ENCODE results near the gene NDUFAF2.
A peak's percentile ranks its signal among the peaks of the same experiment; 100 is the strongest.

Gene NDUFAF2

DNA sequence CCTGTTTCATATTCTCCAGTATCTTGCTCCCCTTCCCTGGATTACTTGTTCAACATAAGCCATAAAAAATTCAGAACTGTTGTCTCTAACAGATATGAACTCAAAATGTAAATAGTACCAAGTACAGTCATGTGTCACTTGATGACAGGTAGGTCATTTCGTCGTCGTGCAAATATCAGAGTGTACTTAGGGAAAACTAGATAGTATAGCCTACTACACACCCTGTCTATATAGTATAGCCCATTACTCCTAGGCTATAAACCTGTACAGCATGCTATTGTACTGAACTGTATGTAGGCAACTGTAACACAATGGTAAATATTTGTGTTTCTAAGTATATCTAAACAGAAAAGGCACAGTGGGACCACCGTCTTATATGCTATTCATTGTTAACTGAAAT lies 178.1 kb downstream of the NDUFAF2 start:
- no peak for DNase-seq (ENCODE audit: low read depth)

DNA sequence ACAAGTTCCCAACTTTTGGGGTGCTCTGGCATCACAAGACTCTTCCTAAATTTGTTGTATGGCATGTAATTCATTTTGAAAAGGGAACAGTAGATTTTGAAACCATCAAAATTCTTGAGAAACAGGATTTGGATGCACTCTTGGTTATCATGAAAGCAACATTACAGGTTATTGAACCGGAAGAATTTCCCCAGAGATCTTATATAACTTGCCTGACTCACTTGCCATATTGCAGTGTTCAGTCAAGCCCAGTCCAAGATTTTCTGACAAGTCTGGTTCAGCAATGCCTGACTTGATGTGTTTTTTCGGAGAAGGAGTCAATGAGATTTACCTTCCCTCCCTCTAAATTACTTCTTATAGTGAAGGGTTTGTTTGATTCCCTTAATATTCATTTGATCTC lies 185.3 kb downstream of the NDUFAF2 start:
- DNase-seq (ENCODE audit: low read depth), result no peak

DNA sequence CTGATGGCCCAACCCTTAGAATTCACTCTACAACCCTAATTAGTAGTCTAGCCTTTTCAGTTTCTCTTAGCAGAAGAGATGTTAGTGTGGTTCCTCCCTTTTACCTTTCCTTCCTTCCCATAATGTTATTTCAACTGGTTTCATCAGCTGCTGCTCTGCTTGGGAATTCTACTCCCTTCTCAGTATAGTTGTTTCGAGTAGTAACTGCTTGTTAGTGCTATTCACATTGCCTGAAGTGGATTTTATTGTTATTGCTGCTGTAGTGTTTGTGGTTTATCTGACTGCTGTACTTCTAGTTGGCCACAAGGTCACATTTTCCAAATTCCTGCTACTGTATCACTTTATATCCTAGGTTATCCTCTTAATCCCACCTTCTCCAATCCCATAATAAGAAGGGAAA lies 187.6 kb downstream of the NDUFAF2 start:
- no peak for DNase-seq (ENCODE audit: low read depth)

DNA sequence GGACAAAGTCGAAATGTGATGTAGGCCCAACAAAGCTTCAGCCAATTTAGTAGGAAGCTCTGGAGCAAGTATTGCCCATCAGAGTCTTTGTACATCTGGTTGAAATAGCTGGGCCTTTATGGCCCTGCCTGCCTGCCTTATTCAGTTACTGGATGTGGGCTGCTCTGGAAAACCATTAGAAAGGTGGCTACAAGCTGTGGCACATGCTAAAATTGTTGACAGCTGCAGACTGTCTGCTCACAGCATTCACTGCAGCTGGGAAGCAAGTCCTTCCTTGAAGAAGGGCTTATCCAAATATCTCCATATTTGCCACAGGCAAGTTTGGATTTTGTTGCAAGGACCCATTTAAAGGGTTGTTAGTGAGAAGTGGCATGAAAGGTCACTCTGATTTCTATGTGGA lies 192.8 kb downstream of the NDUFAF2 start:
- no peak for DNase-seq (ENCODE audit: low read depth)

DNA sequence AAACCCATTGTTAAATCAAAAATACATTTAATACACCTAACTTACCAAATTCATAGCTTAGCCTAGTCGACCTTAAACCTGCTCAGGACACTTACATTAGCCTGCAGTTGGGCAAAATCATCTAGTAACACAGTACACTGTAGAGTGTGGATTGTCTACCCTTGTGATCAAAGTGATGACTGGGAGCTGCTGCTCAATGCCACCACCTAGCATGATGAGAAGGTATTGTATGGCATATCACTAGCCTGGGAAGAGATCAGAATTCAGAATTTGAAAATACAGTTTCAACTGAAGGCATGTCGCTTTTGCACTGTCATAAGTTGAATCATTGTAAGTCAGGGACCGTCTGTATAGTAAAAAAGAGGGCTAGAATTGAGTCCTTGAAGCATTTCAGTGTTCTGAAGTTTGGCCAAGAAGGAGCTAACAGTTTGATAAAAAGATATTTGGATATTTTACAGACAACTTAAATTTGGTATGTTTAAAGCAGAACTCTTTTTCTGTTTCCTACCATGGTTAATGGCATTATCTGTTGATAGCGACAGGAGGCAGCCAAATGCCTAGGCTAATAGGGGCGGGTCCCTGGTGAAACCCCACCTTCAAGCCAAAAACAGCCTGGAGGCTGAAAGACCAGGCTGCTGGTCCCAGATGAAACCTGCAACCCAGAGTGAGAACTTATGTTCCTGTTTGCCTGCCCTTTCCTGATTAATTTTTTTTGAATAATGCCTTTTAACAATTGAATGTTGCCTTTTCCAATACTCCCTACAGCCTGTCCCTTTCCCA lies 194.3 kb downstream of the NDUFAF2 start:
- DNase-seq (ENCODE audit: low read depth), result no peak

DNA sequence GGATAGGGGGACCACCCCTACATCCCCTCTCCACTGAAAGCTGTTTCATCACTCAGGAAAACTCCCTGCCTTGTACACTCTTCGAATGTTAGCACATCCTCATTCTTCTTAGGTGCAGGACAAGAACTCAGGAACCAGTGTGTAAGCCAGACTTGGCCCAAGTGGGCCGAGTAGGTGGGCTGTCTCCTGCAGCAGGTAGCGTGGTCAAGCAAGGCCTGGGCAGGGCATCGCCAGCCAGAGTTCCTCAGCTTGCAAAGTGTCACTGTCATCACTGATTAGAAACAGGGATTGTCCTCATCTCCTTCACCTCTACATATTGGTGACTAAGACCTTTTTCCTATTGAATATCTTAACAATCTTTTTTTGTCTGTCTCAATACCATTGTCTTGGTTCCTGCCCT lies 194.9 kb downstream of the NDUFAF2 start:
- no peak for DNase-seq (ENCODE audit: low read depth)

DNA sequence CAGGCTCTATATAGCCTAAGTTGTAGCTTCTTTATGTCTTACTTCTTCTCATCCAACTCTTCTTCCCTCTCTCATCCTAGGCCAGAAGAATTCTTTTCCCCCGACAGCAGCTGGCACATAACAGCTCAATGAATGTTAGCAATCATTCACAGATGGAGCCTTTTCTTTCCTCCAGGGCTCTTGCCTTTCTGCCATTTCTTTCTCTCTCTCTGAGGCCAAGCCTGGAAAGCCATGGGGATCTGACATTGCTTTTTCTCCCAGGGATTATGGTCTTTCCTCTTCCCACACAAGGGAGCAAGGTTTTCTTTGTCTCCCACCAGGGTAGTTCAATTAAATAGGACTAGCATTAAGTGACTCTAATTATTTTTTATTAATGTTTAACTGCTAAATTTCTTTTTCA lies 196.8 kb downstream of the NDUFAF2 start:
- DNase-seq (ENCODE audit: low read depth), result no peak

DNA sequence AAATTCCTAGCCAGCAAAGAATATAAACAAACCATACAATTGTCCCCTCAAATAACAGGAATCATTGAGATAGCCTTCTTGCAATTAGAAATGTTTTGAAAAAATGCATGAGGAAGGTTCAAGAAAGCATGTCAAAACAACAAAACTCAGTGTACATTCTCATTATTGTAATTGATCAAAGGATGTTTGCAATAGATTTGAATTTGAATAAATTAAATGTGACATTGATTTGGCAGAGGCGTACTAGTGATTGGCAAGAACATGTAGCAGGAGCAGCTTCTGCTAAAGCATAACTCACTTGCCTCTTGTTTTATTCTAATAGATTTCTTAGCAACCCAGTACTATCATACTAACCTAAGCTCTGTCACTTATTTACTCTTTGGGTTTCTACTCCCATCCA lies 197.4 kb downstream of the NDUFAF2 start:
- DNase-seq (ENCODE audit: low read depth), result no peak

DNA sequence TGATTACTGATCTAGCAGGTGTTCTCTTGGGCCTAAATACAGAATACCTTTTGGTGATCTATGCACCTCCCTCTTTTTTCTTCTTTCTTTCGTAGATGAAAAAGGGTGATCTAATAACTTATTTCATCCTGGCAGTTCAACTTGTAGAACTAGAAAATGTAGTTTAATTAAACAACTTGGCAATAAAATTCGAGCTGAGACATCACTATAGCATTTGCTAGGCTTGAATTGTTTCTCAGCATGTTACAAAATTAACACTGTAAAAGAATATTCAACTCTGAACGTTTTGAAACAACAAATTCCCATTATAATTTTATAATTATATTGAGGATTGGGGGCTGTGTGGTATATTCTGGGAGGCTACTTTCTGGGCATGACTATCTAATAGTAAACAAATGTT lies 197.8 kb downstream of the NDUFAF2 start:
- DNase-seq (ENCODE audit: low read depth), result no peak

DNA sequence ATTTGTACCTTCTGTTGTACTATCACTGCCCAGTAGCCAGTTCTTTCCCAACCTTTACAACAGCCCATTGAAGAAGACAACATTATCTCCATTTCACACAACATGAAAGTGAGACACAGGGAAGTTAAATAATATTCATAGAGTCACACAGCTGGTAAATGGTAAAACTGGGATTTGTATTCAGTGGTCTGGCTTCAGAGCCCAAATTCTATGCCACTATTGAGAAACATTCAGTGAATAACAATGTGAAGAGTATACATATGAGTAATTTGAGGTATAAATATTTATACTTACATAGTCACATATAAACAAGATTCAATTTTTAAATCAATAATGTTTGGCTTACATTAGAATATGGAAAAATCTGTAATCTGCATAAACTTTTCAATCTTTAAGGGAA lies 203.5 kb downstream of the NDUFAF2 start:
- DNase-seq (ENCODE audit: low read depth), result no peak

DNA sequence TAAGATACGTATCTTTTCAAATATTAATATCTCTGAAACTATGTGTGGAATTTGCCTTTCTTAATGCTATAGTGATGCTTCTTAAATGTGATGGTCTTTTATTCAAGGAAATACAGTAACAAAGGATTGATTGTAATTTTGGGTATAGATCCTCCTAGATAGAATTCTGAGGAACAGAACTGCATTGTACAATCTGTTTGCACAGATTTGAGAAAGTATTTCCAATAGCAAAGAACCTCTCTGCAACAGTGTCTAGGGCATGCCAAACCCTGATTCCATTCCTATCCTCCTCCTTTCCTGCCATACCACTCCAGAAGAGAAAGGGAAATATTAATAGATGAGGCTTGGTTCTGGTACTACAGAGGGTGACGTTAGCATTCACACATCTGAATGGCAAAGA lies 206.9 kb downstream of the NDUFAF2 start:
- DNase-seq (ENCODE audit: low read depth), result no peak

DNA sequence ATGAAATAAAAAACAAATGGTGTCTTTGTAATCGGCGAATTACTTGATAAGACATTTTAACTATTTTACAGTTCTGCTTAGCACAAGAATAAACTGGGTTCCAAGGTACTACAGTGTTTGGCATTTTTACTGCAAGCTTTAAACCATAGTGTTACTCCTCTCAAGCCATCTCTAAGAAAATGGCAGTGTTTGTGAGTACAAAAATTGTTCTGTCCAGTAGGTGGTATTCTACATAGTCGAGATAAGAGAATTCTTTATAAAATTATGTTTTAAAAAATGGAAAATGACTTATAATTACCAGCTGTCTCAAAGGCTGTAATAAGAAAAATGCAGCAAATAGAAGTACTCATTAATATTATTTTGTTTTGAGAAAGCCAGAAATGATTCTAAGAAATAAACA lies 214.1 kb downstream of the NDUFAF2 start:
- DNase-seq (ENCODE audit: low read depth), result no peak

DNA sequence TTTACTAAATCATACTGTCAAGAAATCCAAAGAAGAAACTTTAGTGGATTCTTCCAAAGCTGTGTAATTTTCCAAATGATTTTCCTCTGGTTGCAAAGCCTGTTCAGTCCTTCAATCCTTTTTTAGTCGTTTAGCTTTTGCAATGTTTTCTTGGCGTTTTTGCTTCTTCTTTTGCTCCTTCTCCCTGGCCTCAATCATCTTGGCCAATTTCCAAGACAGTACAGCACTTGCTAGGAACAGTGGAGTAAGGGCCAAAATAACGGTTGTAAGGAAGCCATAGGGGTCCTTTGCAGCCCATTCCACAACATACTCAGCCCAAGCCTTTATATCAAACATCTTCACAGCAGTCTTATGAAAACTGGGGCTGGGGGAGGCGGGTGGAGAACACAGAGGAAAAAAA lies 214.8 kb downstream of the NDUFAF2 start:
- DNase-seq (ENCODE audit: low read depth), result no peak

DNA sequence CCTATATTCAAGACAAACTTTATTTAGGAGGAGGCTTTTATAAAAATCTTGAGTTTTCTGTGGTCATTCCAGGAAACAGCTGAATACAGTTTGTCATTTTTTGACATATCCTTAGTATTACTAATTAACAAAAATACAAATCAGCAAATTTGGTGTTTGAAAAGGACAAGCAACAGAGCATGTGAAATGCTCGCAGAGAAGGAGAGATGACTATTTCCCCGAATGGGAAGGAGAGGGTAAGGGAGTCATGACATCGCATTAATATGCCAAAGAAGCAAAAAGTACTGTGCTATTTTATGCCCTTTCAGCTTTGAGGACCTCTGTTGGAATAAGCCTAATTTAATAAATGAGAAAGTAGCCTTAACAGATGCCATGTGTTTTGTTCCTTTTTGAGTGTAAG lies 215.5 kb downstream of the NDUFAF2 start:
- DNase-seq (ENCODE audit: low read depth), result no peak

DNA sequence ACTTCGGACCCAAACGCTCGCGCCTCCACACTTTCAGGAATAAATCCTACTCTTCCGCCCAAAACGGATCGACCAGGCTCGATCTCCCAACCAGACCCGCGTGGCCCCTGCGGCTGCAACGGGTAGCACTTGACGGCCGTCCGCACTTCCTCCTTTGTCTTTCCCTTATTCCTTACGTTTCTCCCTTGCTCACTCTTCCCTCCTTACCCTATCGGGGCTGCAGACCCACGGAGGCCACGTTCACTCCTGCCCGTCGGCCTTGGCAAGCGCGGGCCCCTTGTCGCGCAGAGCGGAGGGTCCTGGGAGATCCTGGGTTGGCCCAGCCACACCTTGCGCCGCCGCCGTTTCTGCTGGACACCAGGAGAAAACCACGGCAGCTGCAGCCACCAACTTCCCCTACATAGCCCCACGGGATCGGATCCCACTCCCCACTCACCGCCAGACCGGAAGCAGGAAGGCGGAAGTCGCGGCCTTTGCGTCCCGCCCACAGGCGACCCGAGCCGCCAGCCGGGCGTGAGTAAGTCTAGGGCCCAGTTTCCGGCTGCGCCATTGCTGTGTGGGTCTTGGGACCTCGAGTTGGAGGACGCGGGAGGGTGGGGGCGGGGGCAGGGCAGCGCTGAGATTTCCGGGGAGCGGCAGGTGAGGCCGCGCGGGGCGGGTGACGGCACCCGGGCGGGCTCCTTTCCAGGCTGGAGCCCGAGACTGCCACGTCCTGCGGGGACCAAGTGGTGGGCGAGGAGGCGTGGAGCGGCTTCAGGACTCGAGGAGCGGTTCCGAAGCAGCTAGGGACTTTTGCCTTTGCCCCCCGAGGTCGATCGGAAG lies 217.2 kb downstream of the NDUFAF2 start, which contains the start of gene SMIM15:
SMIM15 (minus strand) TSS at position 459 of the 822 bp plus-strand sequence. CDS start 2,297 bp downstream, outside the sequence.
- DNase-seq (ENCODE audit: low read depth), result peak; percentile 61

DNA sequence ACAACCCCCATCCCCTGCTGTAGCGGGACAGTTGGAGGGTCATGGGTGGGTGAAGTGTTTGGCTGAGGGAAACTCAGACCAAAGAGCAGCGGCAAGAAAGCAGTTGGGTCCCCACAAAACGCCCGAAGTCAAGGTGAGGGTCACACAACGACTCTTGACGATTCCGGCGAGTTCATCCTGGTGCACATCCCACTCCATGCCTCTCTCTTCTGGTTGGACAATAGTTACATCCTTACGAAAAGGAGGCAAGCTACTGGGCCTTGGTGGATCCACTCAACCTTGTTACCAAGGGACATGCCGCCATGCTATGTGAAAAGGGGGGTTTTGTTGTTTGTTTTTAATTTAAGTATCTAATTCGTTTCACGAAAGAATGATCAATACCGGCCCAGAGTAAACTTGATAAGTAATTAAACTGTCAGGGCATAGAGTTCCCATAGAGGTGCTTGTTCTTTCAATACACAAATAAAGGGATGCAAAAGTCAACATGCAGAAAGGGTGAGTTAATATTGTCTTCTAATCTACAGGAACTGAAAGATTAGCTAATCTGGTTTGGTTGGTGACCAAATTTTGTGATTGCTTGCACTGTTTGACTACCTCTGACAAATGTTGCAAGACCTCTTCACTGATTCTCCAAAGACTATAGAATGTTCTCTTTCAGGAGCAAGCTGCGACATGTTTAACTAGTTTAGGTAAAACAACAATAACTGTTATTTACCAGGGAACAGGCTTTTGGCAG lies 218.0 kb downstream of the NDUFAF2 start:
- no peak for DNase-seq (ENCODE audit: low read depth)

DNA sequence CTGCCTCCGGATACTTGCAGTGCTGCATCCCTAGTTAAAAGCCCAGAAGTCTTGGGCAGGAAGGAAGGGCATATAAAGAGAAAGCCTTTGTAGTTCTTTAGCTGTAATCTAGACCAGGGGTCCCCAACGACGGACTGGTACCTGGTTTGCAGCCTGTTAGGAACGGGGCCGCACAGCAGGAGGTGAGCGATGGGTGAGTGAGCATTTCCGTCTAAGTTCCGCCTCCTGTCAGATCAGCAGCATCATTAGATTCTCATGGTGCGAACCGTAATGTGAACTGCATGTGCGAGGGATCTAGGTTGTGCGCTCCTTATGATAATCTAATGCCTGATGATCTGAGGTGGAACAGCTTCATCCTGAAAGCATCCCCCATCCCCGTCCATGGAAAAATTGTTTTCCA lies 218.9 kb downstream of the NDUFAF2 start:
- no peak for DNase-seq (ENCODE audit: low read depth)

DNA sequence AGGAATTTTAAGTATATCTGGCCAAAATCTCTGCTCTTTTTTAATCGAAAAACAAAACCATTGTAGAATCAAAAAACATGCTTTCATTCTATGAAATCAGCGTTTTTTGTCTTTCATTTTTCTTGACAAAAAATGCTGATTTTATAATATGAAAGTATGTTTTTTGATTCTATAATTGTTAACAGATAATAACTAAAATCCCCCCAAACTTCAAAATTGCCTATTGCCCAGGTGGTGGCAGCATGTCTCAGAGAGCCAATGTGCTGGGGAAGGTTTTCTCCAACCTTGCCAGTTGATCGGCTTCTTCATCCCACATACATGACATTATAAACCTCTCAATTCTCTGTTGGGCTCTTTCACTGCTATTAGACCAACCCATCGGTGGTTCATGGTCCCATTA lies 222.4 kb downstream of the NDUFAF2 start:
- no peak for DNase-seq (ENCODE audit: low read depth)

DNA sequence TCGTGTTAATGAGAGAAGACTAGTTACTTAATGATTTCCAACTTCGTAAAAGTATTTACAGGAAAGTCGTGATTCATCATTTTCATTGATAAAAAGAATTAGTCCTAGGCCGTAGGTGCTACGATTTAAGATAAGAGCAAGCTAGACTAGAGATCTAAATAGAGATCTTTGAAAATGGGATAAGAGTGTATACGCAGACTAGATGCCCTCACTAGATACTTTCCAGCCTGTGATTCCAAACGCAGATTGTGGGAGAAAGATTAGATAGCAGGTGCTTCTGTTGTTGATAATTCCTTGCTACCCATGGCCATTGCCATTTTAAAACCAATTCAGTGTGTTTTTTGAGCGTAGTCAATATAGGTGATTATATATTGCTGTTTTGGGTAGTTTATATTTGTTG lies 223.9 kb downstream of the NDUFAF2 start:
- DNase-seq (ENCODE audit: low read depth), result no peak

DNA sequence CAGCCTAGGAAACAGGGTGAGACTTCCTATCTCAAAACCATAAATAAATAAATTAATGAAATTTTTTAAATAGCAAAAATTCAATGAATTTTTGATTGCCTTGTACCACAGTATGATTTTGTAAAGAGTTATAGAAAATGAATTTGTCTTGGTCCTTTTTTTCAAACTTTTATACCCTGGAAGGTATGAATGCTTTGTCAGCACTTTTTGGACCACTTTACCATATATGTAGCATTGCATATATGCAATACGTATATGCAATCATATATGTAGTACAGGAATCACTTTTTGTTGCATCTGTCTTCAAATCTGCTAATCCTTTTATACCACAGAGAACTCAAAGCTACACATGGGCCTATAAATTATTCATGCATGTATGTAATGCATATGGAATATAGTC lies 226.5 kb downstream of the NDUFAF2 start:
- DNase-seq (ENCODE audit: low read depth), result no peak

DNA sequence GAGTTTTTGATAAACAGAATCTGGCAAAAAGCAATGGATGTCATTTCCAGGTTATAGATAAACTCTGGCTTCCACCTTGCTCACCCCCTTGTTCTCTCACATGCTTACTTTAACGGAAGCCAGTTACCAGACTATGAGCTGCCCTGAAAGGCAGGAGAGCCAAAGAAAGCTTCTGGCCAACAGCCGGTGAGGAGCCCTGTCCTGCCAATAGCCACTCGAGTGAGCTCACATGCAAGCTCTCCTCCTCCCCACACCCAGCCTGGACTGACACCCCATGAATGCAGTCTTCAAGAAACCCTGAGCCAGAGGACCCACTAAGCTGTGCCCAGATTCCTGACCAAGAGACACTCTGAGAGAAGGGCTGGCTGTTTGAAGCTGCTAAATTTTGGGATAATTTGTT lies 231.6 kb downstream of the NDUFAF2 start:
- DNase-seq (ENCODE audit: low read depth), result no peak

DNA sequence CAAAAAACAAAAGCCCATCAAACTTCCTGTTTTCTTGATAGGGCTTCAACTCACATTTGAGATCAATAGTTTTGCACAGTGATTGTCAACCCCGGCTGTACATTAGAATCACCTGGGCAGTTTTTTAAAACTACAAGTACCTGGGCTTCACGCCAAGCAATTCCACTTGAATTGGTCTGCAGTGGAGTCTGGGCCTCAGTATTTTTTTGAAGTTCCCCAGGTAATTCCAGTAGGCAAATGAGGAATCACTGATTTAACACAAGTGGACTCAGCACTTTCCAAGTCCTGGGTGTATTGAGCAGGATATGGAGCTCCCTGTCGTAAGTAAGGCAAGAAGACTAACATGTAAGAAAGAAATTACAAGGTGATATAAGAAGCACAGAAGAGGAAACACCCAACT lies 232.1 kb downstream of the NDUFAF2 start:
- no peak for DNase-seq (ENCODE audit: low read depth)

DNA sequence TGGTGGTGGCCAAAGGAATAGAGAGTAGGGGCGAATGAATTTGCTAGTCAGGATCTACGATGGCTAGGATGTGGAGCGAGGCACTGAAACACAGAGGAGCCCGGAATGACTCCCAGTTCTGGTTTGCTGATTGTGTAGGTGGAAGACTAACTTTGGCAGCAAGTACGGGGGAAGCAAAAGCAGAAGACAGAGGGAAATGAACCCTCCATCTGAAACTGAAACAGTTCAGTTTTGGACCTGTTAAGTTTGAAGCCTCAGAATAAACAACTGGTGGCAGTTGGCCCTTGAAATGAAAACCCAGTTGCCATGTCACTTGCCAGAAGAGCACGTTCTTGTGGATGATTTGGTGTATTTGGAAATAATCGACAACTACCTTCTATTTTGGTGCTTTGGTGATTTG lies 232.7 kb downstream of the NDUFAF2 start:
- DNase-seq (ENCODE audit: low read depth), result no peak
